WTC11 (cell line): ENCODE measurements around the gene NOL7.

ENCODE experiments used
- JUN ChIP-seq: sonication (generic); formaldehyde crosslinking; IDR thresholded peaks from 2 replicates; pipeline ENCODE4 v1.8.0; 2023; ENCODE audit warnings: mild to moderate bottlenecking, missing genetic modification reagents
- NR3C1 ChIP-seq: sonication (generic); formaldehyde crosslinking; conservative IDR thresholded peaks from 2 replicates; pipeline ENCODE4 v1.8.1; 2023; ENCODE audit warnings: low read depth, mild to moderate bottlenecking, missing genetic modification reagents
- ZBTB21 ChIP-seq: sonication (generic); formaldehyde crosslinking; IDR thresholded peaks from 2 replicates; pipeline ENCODE4 v1.8.1; 2023; ENCODE audit warnings: mild to moderate bottlenecking, missing genetic modification reagents, borderline replicate concordance
- ZNF263 ChIP-seq: sonication (generic); formaldehyde crosslinking; IDR thresholded peaks from 2 replicates; pipeline ENCODE4 v1.8.1; 2022; ENCODE audit warnings: low read depth, mild to moderate bottlenecking, moderate library complexity, missing genetic modification reagents
- ZNF416 ChIP-seq: fragments of 250-450 bp; sonication (Bioruptor Pico); IDR thresholded peaks from 2 replicates; pipeline ENCODE4 v1.9.0; 2021; ENCODE audit warnings: mild to moderate bottlenecking, inconsistent platforms
- TF ChIP-seq, protein P1 (sequence below): fragments of 200-600 bp; IDR thresholded peaks from 2 replicates; pipeline ENCODE4 v1.8.0; 2022; ENCODE audit warnings: antibody characterized with exemption

- TF ChIP-seq, protein P1, sequence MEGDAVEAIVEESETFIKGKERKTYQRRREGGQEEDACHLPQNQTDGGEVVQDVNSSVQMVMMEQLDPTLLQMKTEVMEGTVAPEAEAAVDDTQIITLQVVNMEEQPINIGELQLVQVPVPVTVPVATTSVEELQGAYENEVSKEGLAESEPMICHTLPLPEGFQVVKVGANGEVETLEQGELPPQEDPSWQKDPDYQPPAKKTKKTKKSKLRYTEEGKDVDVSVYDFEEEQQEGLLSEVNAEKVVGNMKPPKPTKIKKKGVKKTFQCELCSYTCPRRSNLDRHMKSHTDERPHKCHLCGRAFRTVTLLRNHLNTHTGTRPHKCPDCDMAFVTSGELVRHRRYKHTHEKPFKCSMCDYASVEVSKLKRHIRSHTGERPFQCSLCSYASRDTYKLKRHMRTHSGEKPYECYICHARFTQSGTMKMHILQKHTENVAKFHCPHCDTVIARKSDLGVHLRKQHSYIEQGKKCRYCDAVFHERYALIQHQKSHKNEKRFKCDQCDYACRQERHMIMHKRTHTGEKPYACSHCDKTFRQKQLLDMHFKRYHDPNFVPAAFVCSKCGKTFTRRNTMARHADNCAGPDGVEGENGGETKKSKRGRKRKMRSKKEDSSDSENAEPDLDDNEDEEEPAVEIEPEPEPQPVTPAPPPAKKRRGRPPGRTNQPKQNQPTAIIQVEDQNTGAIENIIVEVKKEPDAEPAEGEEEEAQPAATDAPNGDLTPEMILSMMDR = no peak
- TF ChIP-seq ZNF263 (CRISPR knock-in tag) (no peak), ZNF416 (CRISPR knock-in tag) (no peak), NR3C1 (CRISPR knock-in tag) (no peak), ZBTB21 (CRISPR knock-in tag) (no peak), JUN (CRISPR knock-in tag) (no peak)
Measured at GRCh38 chr6:13633343-13633742, 18.2 kb downstream of the NOL7 start.
